MV-4-11 (cell line): ENCODE measurements around the gene ROR1.

ENCODE experiments used
- DNase-seq: peaks from one replicate; lab custom pipeline; 2025; lab: John Stamatoyannopoulos, UW

Gene ROR1

DNA sequence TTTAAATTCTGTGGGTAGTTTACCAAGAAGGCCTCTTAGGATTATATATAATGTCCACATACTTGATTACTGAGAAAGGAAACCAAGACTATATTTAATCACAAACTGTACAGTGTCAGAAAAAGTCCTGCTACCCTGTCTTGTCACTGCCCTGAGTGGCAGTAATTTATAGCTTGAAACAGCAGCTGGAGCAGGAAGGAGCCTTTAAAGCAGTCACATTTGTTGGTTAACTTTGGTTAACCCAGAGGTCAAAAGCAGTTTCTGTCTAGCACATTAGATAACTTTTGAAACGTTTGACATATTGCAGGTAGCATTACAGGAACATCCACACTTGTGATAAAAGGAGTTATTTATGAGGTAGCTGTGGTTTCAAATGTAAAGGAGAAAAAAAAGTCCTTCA, 161.7 kb downstream of the ROR1 start:
- peak; percentile 7 for DNase-seq

DNA sequence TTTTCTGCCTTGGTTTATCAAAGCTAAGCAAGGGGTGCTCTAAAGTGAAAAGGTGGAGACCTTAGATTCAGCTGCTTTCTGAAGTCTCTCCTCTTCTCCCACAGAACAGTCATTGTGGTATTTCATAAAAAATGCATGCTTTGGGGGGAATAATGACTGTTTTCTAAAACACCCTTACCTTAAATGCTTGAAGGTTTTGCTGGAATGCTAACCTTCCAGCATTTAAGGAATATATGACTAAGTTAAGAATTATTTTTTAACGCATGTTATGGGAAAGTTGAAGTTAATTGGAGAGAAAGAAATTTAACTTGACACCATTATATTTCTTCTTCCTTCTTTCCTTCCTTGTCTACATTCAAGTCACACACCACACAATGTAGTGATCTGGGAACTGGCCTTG, 162.5 kb downstream of the ROR1 start:
- no peak for DNase-seq

DNA sequence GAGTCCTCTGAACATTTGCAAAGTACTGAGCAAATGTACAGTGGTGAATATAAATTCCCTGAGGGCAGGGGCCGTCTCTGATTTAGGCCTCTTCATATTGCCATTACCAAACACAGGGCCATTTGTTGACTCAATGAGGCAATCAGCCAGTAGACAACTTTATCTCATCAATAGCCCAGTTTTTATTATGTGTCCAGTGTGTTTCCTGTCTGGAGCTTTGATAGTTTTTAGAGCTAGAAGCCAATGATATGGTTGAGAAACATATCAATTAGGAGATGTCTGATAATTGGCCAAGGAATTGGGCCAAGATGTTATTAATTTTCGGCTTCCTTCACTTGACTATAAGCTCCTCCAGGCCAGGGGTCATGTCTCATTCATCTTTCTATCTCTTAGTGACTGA, 163.0 kb downstream of the ROR1 start:
- no peak for DNase-seq

- no peak for DNase-seq
These were observed 163.7 kb downstream of the ROR1 start for GRCh38 chr1:63937461-63938022.

- no peak for DNase-seq
These were observed 166.6 kb downstream of the ROR1 start for GRCh38 chr1:63940440-63940839.

DNA sequence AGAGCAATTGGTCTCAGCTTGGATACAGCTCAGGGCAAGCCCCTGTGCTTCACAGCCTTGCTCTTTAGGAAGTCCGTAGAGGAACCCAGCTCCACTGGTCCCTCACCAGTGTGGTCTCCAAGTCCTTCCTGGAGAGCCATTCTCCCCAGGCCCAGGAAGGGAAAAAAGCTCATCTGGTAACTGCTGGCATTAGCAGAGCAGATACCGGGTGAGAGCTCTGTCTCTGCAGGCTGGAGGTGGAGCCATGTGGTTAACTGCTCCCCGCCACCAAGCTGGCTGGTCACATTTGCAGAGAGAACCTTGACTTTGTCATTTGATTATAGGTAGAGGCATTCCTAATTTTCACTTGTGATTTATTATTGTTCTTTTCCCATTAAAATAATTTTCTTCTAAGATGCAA, 169.6 kb downstream of the ROR1 start:
- no peak for DNase-seq

- DNase-seq = no peak
These were observed 172.1 kb downstream of the ROR1 start for GRCh38 chr1:63945943-63946342.

DNA sequence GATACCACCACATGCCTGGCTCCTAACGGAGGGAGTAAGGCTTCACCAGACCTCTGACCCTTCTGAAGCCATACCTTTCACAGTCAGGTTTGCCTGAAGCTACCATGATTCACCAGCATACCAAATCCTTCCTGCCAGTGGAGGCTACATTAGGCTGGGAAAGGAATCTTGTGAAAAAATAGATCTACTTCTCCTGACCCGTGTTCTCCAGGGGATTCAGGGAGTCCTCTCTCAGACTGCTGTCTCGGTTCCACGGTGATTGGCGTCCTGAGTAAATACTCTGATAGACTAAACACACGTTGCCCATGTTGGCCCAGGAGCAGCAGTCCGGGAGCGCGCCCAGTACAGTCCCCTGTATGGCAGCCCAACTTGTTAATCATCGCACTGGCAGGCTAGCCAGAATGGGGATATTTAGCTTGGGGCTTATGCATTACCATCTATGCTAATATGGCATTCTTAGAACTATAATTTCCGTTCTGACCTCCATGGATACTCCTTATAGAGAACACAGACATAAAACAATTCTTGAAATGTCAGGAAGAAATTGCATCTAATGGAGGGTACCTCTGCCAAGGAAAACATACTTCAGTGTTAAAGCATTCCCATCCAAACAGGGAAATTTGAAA, 173.2 kb downstream of the ROR1 start:
- DNase-seq = no peak

DNA sequence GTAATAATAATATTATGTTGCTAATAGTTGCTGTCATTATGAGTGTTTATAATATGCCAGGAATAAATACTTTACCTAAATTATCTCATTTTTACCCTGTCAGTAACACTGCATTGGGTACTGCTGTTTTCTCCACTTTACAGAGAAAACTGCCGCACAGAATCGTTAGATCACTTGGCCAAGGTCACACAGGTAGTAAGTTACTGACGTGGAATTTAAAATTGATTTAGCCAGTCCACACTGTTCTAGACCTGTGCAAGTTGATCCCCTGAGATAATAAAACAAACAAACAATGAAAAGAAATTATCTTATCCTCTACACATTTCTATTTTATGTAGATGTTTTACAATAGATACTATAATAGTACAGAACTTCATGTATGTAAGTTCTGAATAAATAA, 174.1 kb downstream of the ROR1 start:
- no peak for DNase-seq

DNA sequence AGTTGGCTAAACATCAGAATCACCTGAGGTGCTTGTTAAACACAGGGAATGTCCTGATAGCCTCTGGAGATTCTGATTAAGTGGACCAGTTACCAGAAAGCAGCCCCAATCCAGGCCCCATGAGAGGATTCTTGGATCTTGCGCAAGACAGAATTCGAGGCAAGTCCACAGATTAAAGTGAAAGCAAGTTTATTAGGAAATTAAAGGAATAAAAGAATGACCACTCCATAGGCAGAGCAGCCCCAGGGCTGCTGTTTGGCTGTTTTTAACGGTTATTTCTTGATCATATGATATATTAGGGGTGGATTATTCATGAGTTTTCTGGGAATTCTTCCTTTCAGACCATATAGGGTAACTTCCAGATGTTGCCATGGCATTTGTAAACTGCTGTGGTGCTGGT, 176.2 kb downstream of the ROR1 start:
- no peak for DNase-seq

DNA sequence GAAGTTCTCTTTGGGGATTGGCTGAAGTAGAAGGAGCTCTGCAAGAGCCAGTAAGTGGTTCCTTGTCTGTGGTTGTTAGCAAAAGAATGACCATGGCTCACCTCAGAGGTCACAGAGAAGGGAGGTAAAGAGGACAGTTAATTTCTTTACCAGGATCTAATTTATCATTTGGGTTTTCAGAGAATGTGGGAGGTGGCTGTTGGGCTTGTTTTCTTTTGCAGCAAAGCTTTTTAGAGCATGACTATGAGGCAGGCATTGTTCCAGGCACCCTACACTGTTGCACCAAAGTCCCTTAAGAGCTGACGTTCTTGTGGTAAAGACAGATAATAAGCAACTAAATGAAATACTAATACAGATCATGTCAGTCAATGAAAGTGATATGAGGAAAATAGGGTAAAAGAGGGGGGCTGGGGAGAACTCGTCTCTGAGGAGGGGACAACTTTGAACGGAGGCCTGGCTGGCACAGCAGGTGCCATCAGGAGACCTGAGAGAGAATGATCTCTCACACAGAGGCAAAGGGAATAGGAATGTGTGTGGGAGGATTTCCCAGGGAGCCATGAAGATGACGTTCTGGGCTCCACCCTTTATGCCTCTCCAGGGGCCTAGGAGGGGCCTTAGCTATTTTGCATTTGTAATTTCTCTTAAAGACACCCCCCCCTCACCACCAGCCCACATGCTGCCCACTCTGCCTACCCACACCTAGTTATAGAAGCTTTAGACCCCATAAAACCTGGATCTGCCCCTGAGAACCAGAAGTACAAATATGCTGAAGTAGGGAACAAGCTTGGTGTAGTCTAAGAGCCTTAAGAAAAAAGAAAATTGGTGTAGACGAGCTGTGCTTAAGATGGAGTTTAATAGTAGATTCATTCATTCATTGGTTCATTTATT, 177.5 kb downstream of the ROR1 start:
- DNase-seq = no peak

DNA sequence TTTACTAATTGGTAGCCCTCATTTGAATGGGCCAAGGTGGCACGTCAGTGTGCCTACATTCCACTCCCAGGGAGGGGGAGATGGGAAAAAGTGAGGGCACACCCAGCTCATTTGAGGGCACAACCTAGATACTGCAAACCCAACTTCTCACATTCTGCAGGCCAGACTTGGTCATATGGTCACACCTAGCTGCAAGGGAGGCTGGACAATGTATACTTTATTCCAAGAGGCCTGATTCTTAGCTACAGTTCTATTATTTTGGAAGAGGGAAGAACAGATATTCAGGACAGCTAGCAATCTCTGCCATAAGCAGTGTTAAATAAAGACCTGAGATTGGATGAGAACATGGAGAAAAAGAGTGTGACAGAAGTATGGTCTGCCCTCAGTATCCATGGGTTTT, 180.4 kb downstream of the ROR1 start:
- DNase-seq = no peak

DNA sequence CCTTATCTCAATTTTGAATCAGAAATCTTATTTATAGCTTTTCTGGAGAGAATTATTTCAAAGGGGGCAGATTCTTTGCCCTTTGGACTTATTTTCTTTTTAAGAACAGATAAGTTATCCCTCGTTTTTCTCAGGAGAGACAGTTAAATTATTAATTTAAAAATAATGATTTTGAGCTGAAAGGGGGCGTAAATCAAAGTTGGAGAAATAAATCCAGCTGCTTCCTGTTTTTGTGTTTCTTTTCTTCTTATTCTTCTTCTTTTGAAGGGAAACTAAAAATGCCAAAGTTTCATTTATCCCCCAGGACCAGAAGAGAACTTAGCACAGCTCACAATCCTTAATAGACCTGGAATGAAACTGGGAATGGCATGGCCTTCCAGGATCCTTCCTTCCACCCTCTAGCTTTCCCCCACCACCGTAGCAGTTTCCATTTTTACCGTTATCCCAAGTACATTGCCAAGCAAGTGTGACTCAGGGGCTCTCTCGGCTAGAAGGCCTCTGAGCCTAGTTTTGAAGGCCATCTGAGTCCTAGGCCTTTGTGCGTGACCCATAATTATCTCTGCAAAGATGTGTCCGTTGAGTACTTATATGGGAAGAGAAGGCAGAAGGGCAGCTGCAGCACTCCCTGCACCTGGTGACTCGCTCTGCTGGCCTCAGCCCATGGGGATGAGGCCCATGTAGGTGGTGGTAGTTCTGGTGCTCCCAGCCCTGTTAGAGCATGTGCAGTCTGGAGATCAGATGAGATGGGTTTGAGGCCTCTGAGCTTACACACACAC, 181.7 kb downstream of the ROR1 start:
- DNase-seq = no peak

- DNase-seq = no peak
These were observed 184.7 kb downstream of the ROR1 start for GRCh38 chr1:63958556-63958955.

DNA sequence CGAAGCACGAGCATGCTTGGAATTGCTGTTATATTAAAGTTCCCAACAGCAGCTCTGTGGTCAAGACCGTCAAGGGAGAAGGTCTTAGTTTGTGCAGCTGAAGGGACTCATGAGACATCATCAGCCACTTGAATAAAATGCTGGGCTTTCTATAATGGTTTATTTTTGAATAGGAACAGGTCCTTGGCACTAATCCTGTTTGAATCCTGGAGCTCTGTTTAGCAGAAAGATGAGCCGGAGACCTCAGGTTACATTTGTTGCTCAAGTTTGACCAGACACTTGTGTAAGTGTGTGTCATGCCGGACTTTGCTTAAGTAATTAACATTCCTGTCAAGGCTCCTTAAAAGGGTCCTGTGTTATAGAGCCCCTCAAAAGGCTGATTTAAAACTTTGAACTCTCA, 186.5 kb downstream of the ROR1 start:
- no peak for DNase-seq

- DNase-seq = no peak
These were observed 192.2 kb downstream of the ROR1 start for GRCh38 chr1:63966016-63966415.

DNA sequence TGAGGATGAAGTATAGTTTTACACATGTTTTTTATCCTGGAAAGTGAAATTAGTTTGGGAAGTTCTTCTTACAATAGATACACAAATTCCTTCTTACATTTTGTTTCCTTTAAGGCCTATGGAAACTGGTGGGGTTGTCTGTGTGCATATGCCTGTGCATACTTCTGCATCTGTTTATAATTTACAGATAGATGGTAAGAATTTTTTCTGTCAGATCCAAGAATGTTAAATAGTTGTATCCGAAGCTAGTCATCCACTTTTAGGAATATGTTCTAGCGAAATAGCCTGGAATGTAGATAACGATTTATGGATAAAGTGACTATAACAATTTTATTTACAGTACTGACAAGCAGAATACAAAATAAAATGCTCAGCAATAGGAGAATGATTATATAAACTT, 194.1 kb downstream of the ROR1 start:
- DNase-seq = no peak

GRCh38 chr1:63968663-63969440, 195.0 kb downstream of the ROR1 start:
- DNase-seq = no peak

GRCh38 chr1:63969441-63969901, 195.7 kb downstream of the ROR1 start:
- DNase-seq = no peak

- DNase-seq = no peak
These were observed 197.7 kb downstream of the ROR1 start for GRCh38 chr1:63971557-63971956.

GRCh38 chr1:63973005-63973419, 199.2 kb downstream of the ROR1 start:
- no peak for DNase-seq

GRCh38 chr1:63974966-63975365, 201.1 kb downstream of the ROR1 start:
- no peak for DNase-seq
